GM12878 (cell line): ENCODE data around the gene PRKX. TPM values are rescaled to one million over a fixed set of nuclear protein-coding genes. Genes with fewer than 3 reads are reported as not detected.
"Not testable (repeated sequence)": the region's sequence is repeated elsewhere in the genome, so short reads cannot be mapped to it uniquely, and the experiment has no call there.

Source experiments
- ATAC-seq: fragments of 200-7000 bp; cut with Tn5 transposase; 3 replicates; pipeline ENCODE4 v1.9.1; 2020; ENCODE audit warnings: mild to moderate bottlenecking, moderate library complexity
- BruUV-seq: library from RNA; stranded (reverse); fragments of 400-500 nt; replicated peaks from 2 replicates; lab custom pipeline; 2021; lab: Mats Ljungman, UMichigan
- CTCF ChIA-PET: fragments of 300-600 bp; sonication (Branson Sonifier 250); formaldehyde crosslinking; extraction: SDS; loops from one replicate; lab custom pipeline; 2021; ENCODE audit warnings: inconsistent platforms; lab: Yijun Ruan, JAX
- POLR2A ChIA-PET: fragments of 350-600 bp; formaldehyde crosslinking; extraction: SDS; loops from one replicate; lab custom pipeline; 2021; ENCODE audit warnings: inconsistent platforms; lab: Charles Lee
- RAD21 ChIA-PET: fragments of 300-600 bp; sonication (Branson Sonifier 250); formaldehyde crosslinking; loops from one replicate; lab custom pipeline; 2023; ENCODE audit warnings: antibody characterized with exemption; ENCODE audit not compliant: unreplicated experiment; lab: Charles Lee
- SMC1A ChIA-PET: fragments of 300-600 bp; sonication (Branson Sonifier 250); formaldehyde crosslinking; loops from one replicate; lab custom pipeline; 2023; ENCODE audit not compliant: unreplicated experiment, uncharacterized antibody; lab: Charles Lee
- DNase-seq: peaks from one replicate; pipeline ENCODE4 v3.0.0-alpha.2; 2011; ENCODE audit warnings: low read depth, low spot score
- FAIRE-seq: peaks from 3 replicates; lab custom pipeline; 2011; peaks lifted over from hg19 to GRCh38; lab: Jason Lieb, UNC
- H2AFZ ChIP-seq: 2 replicates; pipeline ENCODE4 v1.6.0; 2011; ENCODE audit warnings: low read depth, low read length, control low read depth; ENCODE audit not compliant: control insufficient read depth
- H3K27ac ChIP-seq: 2 replicates; pipeline ENCODE4 v1.5.1; 2011; ENCODE audit warnings: control low read depth; ENCODE audit not compliant: control insufficient read depth, insufficient read depth
- H3K27me3 ChIP-seq, 2 experiments: replicated peaks in 1 of 2; 2 replicates each; pipeline versions ENCODE4 v1.6.0 to v1.6.1; 2011; ENCODE audit warnings: low read length in 1 of 2; ENCODE audit not compliant: control insufficient read depth in 2 of 2, insufficient read depth in 2 of 2
- H3K36me3 ChIP-seq, 2 experiments: 2 replicates each; pipeline ENCODE4 v1.5.1; 2011; ENCODE audit warnings: low read length in 1 of 2; ENCODE audit not compliant: control insufficient read depth in 2 of 2, insufficient read depth in 2 of 2
- H3K4me1 ChIP-seq: 2 replicates; pipeline ENCODE4 v1.6.1; 2011; ENCODE audit warnings: mild to moderate bottlenecking, low read length, moderate library complexity, mixed read lengths; ENCODE audit not compliant: control insufficient read depth, insufficient read depth
- H3K4me2 ChIP-seq: 2 replicates; pipeline ENCODE4 v1.6.0; 2011; ENCODE audit warnings: control low read depth; ENCODE audit not compliant: control insufficient read depth, insufficient read depth
- H3K4me3 ChIP-seq: fragments of 200-600 bp; sonication (generic); 2 replicates; pipeline ENCODE4 v1.5.1; 2016
- H3K79me2 ChIP-seq: 2 replicates; pipeline ENCODE4 v1.6.0; 2011; ENCODE audit warnings: low read length; ENCODE audit not compliant: control insufficient read depth, insufficient read depth
- H3K9ac ChIP-seq: 2 replicates; pipeline ENCODE4 v1.8.0; 2011; ENCODE audit warnings: low read length, control low read depth, mixed read lengths; ENCODE audit not compliant: control insufficient read depth, insufficient read depth
- H3K9me3 ChIP-seq: replicated peaks from 3 replicates; pipeline ENCODE4 v1.5.1; 2011; ENCODE audit warnings: mild to moderate bottlenecking, low read length; ENCODE audit not compliant: control insufficient read depth, insufficient read depth
- H4K20me1 ChIP-seq: 2 replicates; pipeline ENCODE4 v1.6.0; 2011; ENCODE audit not compliant: control insufficient read depth, insufficient read depth
- BHLHE40 ChIP-seq, 2 experiments: fragments of 450-650 bp in 1 of 2; IDR thresholded peaks; 2 replicates each; pipeline ENCODE4 v1.6.1; 2011 to 2017; ENCODE audit warnings: low read depth in 2 of 2, borderline replicate concordance in 1 of 2, improper control_type of control experiment in 1 of 2, low read length in 1 of 2, mild to moderate bottlenecking in 1 of 2
- WGBS: methylation state at CpG from one replicate; pipeline ENCODE4 v1.1.6; 2016; ENCODE audit warnings: low lambda C conversion rate; ENCODE audit not compliant: insufficient replicate concordance, insufficient coverage; ENCODE audit errors: missing lambda C conversion rate; 5-methylcytosine and 5-hydroxymethylcytosine counted together
- in situ Hi-C: fragments of 300-500 bp; cut with MboI; formaldehyde crosslinking; loops from 9 replicates; pipeline ENCODE4 v1.14.3; 2018; ENCODE audit warnings: mixed read lengths
- intact Hi-C: fragments of 100-400 bp; cut with micrococcal nuclease; formaldehyde crosslinking; loops from one replicate; pipeline ENCODE4 v1.14.2; 2022; ENCODE audit not compliant: unreplicated experiment
- polyA plus RNA-seq, 11 experiments: library from polyadenylated mRNA; depleted of rRNA in 4 of 11; unstranded in 6 of 11; stranded (reverse) in 5 of 11; fragments of >200 nt; fragmentation: Nextera tagmentation in 4 of 11; fragmentation: Illumina TruSeq in 1 of 11; extraction: Ambion mirVana in 4 of 11; extraction: Trizol in 1 of 11; gene quantifications; 1 replicate in 1 of 11; 2 replicates in 10 of 11; pipeline versions ENCODE4 v1.2.1 to v1.2.3, GENCODE V29; 2011 to 2016; ENCODE audit warnings: inconsistent platforms in 2 of 11, missing spikeins in 2 of 11, low read depth in 1 of 11
- total RNA-seq, 4 experiments: library from RNA; depleted of rRNA in 3 of 4; stranded (reverse); fragments of >200 nt in 3 of 4; fragmentation: Illumina TruSeq in 1 of 4; extraction: Trizol in 1 of 4; gene quantifications; 2 replicates each; pipeline versions ENCODE4 v1.2.1 to v1.2.3, GENCODE V29; 2013 to 2021
- TF ChIP-seq, protein P1 (sequence below): fragments of 450-650 bp; IDR thresholded peaks from 2 replicates; pipeline ENCODE4 v1.6.1; 2016; ENCODE audit warnings: mild to moderate bottlenecking
- TF ChIP-seq, protein P2 (sequence below): IDR thresholded peaks from 2 replicates; pipeline ENCODE4 v1.6.1; 2011; ENCODE audit warnings: low read depth, mild to moderate bottlenecking, low read length, moderate library complexity, borderline replicate concordance; ENCODE audit errors: extremely low read depth

PRKX gene
- total and polyA plus RNA-seq, 10 of the 15 experiments (the other 5 are each of a cell fraction or from before 2014, with no cell fraction given) = 3.9 to 45.3 (median 23.9) TPM

DNA sequence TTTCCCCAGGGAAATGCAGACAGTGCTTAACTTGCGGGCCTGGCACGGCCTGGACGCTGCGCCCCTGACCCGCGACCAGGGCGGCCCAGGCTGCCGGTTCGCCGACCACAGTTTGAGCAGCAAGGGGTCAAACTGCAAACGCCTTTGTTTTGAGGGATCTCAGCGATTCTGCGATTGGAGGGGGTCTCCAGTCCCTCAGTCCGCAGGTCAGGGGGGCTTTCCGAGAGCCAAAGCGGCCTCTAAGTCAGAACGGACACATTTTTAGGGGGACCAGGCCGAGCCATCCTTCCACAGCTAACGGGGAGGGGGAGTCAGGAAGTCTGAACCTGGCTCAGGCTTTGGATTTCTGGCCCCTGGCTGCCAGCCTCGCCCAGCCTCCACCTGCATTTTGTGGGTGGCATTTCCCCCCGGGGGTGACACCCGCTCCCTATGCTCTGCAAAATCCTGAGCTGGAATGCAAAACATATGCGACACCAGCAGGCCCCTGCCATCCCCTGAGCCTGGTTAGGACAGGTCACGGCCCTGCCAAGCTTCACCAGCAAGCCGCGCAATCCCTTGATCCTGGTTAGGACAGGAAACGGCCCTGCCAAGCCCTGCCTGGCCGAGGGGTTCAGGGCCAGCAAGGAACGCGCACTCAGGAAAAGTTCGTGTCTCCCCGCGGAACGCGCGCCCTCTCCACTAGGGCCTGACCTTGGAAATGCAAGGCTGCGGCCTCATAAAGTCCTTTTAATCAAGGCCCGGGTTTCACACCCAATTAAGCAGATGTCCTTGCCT, 1.4 kb upstream of the PRKX start:
- H3K27ac ChIP-seq, H2AFZ ChIP-seq, H4K20me1 ChIP-seq, DNase-seq, FAIRE-seq, H3K4me2 ChIP-seq, POLR2A ChIA-PET, RAD21 ChIA-PET, BruUV-seq, H3K27me3 ChIP-seq, H3K36me3 ChIP-seq, H3K9me3 ChIP-seq, H3K4me3 ChIP-seq, H3K9ac ChIP-seq, ATAC-seq, H3K4me1 ChIP-seq: not testable (repeated sequence)
- intact Hi-C loops (loop anchor here (5.0 kb wide), 1 partner anchor 58 kb away; no protein-coding TSS in a partner anchor), in situ Hi-C loops (loop anchor here (5.0 kb wide), 1 partner anchor 97 kb away; no protein-coding TSS in a partner anchor)
- 84% methylated on average over 35 of the region's 38 CpGs for WGBS
- peaks cover 29% of the 10 kb centered on the region for H3K79me2 ChIP-seq
- ChIA-PET CTCF (interaction anchor here (0.9 to 1.1 kb wide), 2 partner anchors 97 to 98 kb away, joined by 3 to 4 read pairs; no protein-coding TSS in a partner anchor), SMC1A (interaction anchor here (1.8 kb wide), 1 partner anchor 97 kb away, joined by 8 read pairs; no protein-coding TSS in a partner anchor)

DNA sequence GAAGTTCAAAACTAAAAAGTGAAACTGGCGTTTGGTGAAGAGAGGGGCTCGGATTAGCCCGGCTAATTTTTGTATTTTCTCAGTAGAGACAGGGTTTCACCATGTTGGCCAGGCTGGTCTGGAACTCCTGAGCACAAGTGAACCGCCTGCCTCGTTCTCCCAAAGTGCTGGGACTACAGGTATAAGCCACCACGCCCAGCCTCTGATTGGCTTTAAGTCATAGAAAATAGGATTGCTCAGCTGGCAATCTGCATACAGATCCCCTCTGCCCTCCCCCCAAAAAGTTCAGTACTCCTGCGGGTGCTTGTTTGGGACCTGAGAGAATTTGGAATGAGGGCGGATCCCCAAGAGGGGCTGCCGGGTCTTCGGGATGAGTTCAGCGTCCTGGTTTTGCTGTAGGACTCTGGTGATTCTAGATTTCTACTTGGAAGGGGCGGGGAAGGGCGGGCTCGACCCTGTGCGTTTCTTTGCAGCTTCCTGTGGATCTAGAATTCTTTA, 537 bp upstream of the PRKX start:
- H3K9me3 ChIP-seq = no peaks in the 10 kb centered on the region
- peak overlapping the region; percentile 71 for H3K9ac ChIP-seq
- H3K4me3 ChIP-seq = peak overlapping the region; percentile 83
- ATAC-seq = no peak
- H3K79me2 ChIP-seq = peaks cover 35% of the 10 kb centered on the region
- ChIA-PET RAD21 (interaction anchor here (0.6 to 1.0 kb wide), 3 partner anchors 41 to 99 kb away, joined by 3 to 5 read pairs (median 3); no protein-coding TSS in a partner anchor), POLR2A (interaction anchor here (1.0 kb wide), 1 partner anchor 14 kb away, joined by 4 read pairs; no protein-coding TSS in a partner anchor), CTCF (interaction anchor here (1.1 to 1.3 kb wide), 3 partner anchors 13 to 99 kb away, joined by 3 to 4 read pairs (median 4); no protein-coding TSS in a partner anchor), SMC1A (interaction anchor here (1.1 to 1.8 kb wide), 3 partner anchors 13 to 98 kb away, joined by 3 to 8 read pairs (median 4); no protein-coding TSS in a partner anchor)
- intact Hi-C loops (loop anchor here (1.0 to 5.0 kb wide), 2 partner anchors 57 to 98 kb away; no protein-coding TSS in a partner anchor), in situ Hi-C loops (loop anchor here (5.0 kb wide), 1 partner anchor 98 kb away; no protein-coding TSS in a partner anchor)
- TF ChIP-seq, protein P1, sequence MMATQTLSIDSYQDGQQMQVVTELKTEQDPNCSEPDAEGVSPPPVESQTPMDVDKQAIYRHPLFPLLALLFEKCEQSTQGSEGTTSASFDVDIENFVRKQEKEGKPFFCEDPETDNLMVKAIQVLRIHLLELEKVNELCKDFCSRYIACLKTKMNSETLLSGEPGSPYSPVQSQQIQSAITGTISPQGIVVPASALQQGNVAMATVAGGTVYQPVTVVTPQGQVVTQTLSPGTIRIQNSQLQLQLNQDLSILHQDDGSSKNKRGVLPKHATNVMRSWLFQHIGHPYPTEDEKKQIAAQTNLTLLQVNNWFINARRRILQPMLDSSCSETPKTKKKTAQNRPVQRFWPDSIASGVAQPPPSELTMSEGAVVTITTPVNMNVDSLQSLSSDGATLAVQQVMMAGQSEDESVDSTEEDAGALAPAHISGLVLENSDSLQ = no peak
- no peak for TF ChIP-seq BHLHE40 (IDR thresholded peaks at IDR 0.05; ENCODE audit: borderline replicate concordance in 1 of 2, low read depth in 2 of 2, low read length in 1 of 2)
- TF ChIP-seq, protein P2, sequence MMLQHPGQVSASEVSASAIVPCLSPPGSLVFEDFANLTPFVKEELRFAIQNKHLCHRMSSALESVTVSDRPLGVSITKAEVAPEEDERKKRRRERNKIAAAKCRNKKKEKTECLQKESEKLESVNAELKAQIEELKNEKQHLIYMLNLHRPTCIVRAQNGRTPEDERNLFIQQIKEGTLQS = no peak
- H3K27ac ChIP-seq = no peak overlapping the region; the same call in 1 of the 2 replicates
- peak overlapping the region; percentile 86 for H3K4me2 ChIP-seq
- peaks cover 5% of the 10 kb centered on the region for H3K4me1 ChIP-seq
- no peaks in the 10 kb centered on the region for H3K36me3 ChIP-seq
- BruUV-seq = no TSS peak
- H2AFZ ChIP-seq = peak overlapping the region; percentile 82
- H3K27me3 ChIP-seq = no peaks in the 10 kb centered on the region
- WGBS = under 1% methylated on average over 15 of the region's 15 CpGs
- DNase-seq = no peak
- no peaks in the 10 kb centered on the region for H4K20me1 ChIP-seq
- FAIRE-seq = no peak
